Hepatocyte (in vitro differentiated cells): ENCODE results near the gene CAP2.

Experiments used
- EZH2phosphoT487 ChIP-seq: fragments of 200-600 bp; sonication (generic); IDR thresholded peaks from one replicate; pipeline ENCODE4 v1.6.1; 2018; ENCODE audit warnings: antibody characterized with exemption, mild to moderate bottlenecking, low read depth, moderate library complexity; ENCODE audit not compliant: unreplicated experiment, severe bottlenecking
- TF ChIP-seq, protein P1 (sequence below): fragments of 200-600 bp; sonication (generic); IDR thresholded peaks from 2 replicates; pipeline ENCODE4 v1.5.1; 2016; ENCODE audit warnings: antibody characterized with exemption, mild to moderate bottlenecking; ENCODE audit not compliant: poor library complexity

DNA sequence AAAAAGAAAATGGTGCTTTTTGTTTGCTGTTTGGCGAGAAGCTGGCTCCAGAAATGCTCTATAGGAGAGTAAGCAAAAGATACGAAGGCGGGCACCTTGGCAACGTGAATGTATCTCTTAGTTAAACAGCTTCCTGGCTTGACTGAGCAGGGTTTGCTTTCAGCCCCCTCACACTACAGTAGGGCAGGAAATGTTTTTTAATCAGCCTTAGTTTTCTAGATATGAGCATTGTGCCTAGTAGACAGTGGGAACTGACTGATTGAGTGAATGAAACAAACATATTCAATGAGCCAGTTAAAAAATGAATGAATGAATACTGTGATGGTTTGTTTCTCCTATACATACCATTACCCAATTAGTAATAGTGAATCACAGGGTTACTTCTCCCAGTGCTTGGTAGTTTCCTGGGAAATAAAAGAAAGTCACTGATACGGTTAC, 19.9 kb downstream of the CAP2 start:
- TF ChIP-seq, protein P1, sequence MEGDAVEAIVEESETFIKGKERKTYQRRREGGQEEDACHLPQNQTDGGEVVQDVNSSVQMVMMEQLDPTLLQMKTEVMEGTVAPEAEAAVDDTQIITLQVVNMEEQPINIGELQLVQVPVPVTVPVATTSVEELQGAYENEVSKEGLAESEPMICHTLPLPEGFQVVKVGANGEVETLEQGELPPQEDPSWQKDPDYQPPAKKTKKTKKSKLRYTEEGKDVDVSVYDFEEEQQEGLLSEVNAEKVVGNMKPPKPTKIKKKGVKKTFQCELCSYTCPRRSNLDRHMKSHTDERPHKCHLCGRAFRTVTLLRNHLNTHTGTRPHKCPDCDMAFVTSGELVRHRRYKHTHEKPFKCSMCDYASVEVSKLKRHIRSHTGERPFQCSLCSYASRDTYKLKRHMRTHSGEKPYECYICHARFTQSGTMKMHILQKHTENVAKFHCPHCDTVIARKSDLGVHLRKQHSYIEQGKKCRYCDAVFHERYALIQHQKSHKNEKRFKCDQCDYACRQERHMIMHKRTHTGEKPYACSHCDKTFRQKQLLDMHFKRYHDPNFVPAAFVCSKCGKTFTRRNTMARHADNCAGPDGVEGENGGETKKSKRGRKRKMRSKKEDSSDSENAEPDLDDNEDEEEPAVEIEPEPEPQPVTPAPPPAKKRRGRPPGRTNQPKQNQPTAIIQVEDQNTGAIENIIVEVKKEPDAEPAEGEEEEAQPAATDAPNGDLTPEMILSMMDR: no peak
- no peak for TF ChIP-seq EZH2phosphoT487
